ENCODE measurements around the gene HOXD4.

HOXD4 gene

DNA sequence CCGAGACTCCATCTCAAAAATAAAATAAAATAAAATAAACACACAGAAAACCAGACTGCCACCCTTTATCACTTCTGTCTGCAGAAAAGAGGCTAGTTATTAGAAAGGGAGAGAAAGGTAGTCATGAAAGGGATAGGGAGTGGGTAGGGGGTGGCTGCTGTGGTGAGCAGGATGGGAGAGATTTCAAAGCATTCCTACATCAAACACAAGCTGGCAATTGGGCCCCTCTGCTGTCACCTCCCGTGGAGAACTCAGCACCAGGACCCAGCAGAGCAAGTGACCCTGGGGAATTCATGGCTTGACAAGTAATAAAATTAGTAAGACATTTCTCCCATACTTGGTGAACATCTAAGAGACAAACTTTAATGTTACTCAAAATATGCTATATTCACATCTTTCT lies 33.4 kb downstream of the HOXD4 start:
- DNase-seq (ENCODE audit: low spot score), result no peak
- H3K27ac ChIP-seq, result no peak overlapping the region
- TF ChIP-seq, protein P1, sequence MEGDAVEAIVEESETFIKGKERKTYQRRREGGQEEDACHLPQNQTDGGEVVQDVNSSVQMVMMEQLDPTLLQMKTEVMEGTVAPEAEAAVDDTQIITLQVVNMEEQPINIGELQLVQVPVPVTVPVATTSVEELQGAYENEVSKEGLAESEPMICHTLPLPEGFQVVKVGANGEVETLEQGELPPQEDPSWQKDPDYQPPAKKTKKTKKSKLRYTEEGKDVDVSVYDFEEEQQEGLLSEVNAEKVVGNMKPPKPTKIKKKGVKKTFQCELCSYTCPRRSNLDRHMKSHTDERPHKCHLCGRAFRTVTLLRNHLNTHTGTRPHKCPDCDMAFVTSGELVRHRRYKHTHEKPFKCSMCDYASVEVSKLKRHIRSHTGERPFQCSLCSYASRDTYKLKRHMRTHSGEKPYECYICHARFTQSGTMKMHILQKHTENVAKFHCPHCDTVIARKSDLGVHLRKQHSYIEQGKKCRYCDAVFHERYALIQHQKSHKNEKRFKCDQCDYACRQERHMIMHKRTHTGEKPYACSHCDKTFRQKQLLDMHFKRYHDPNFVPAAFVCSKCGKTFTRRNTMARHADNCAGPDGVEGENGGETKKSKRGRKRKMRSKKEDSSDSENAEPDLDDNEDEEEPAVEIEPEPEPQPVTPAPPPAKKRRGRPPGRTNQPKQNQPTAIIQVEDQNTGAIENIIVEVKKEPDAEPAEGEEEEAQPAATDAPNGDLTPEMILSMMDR (IDR thresholded peaks at IDR 0.05), result no peak
- no peak overlapping the region for H3K4me3 ChIP-seq

DNA sequence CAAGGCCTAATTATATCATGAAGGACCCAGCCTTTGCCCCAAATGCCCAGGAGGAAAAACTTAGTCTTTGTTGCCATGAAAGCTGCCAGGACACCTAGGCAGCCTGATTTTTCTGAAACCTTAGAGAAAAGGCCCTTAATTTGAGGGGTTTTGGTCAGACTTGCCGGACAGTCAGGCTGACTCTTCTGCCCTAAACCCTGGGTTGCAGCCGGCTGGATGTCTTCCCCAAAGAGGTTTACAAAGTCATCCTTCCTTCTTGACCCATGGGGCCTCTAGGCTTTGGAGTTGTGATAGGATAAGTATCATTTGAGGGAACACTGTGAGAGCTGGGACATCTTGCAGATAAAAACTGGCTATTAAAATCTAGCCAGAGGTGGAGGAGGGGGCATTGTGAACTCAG lies 34.7 kb downstream of the HOXD4 start:
- DNase-seq (ENCODE audit: low spot score), result no peak
- Histone ChIP-seq H3K4me3 (no peak overlapping the region), H3K27ac (no peak overlapping the region)
- TF ChIP-seq, protein P1 (IDR thresholded peaks at IDR 0.05), result no peak

DNA sequence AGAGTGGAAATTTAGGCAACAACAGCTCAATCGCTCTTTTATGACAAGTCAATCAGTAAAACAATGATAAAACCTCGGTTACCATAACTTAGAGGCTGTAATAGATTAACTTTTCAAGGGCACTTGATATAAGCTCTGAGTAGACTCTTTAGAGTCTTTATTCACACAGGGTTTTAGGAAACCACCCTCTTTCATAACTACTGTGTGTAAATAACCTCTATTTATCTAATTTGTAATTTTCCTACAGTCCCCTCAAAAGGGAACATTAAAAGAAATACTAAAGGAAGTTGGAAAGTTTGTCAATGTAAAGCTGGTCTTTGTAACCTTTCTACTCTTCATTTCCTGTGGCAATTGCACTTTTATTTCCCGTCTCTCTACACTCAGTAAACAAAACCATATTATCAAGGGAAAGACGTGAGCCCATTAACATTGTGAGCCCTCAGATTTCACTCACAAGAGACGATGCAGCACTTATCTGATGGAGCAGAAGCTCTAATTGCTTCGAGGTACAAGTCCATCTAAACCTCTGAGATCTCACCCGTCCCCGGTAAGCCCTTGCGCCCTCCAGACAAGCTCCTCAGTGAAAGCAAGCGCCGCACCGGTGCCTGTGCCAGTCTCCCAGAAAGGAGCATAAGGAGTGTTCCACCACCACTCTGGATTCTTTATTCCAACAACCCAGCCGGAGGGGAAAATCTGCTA lies 36.0 kb downstream of the HOXD4 start:
- Histone ChIP-seq H3K27ac (no peak overlapping the region), H3K4me3 (peak overlapping the region; percentile 88)
- TF ChIP-seq, protein P1 (IDR thresholded peaks at IDR 0.05), result no peak
- no peak for DNase-seq (ENCODE audit: low spot score)

DNA sequence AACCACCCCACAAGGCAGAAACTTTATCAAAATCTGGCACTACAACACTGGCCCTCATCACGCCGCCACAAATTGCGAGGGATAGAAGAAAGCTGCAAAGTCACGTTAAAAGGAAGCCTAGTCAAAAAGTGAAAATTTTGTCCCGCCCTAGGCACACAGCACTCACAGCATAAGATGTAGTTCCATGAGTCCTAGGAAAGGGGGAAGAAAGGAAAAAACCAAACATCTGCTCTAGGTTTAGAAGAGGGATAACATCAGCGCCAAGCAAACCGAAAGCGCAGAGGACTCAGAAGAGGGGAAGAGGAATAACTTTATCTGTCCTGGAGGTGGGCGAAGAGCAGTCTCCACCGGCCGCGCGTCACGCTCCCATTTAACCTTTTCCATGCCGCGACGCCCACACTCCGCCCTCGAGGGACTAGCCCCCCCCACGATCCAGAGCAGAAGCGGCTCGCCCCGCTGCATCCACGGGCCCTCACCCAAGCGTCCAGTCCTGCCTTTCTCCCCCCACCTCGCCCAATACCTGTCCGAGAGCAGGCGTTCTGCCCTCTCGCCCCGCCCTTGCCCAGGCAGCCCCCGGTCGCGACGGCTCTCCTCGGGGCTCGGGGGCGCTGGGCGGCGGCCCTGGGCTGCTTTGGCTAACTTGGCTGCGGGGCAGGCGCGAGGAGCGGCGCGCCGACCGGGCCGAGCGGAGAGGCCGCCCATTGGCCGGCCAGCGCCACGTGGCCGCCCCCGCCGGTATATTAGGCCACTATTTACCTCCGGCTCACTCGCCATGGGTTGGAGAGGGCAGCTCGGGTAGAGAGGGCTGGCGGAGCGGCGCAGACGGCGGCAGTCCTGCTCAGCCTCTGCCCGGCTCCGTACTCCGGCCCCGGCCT lies 36.8 kb downstream of the HOXD4 start, which contains the start of gene HOXD1:
HOXD1 (plus strand) TSS at position 770 of the 875 bp plus-strand sequence. CDS start 134 bp downstream, outside the sequence.
- TF ChIP-seq, protein P1 (IDR thresholded peaks at IDR 0.05), result no peak
- Histone ChIP-seq H3K27ac (no peak within 1 kb of the TSS), H3K4me3 (peak within 1 kb of the TSS; percentile 88)
- DNase-seq (ENCODE audit: low spot score), result no peak

DNA sequence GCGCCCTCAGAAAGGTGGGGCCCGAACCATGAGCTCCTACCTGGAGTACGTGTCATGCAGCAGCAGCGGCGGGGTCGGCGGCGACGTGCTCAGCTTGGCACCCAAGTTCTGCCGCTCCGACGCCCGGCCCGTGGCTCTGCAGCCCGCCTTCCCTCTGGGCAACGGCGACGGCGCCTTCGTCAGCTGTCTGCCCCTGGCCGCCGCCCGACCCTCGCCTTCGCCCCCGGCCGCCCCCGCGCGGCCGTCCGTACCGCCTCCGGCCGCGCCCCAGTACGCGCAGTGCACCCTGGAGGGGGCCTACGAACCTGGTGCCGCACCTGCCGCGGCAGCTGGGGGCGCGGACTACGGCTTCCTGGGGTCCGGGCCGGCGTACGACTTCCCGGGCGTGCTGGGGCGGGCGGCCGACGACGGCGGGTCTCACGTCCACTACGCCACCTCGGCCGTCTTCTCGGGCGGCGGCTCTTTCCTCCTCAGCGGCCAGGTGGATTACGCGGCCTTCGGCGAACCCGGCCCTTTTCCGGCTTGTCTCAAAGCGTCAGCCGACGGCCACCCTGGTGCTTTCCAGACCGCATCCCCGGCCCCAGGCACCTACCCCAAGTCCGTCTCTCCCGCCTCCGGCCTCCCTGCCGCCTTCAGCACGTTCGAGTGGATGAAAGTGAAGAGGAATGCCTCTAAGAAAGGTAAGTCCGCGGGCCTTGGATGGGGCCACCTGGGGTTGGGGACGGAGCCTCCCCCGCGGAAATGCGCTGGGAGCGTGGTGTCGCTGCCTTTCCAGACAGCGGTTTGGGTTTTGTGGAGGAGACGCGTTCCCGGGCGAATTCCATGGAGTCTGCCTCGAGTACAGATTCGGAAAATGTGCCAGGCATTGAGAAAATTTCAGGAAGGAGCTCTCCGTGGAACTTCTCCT lies 37.7 kb downstream of the HOXD4 start:
- no peak overlapping the region for H3K27ac ChIP-seq

More for the DNA sequence above, 37.7 kb downstream of the HOXD4 start:
- no peak for DNase-seq (ENCODE audit: low spot score)
- H3K4me3 ChIP-seq, result peak overlapping the region; percentile 88
- TF ChIP-seq, protein P1 (IDR thresholded peaks at IDR 0.05), result no peak

Data from coronary artery (tissue), 2 donors.